GM13976 (cell line): ENCODE measurements around the gene RPS6KB2.
"Not testable (repeated sequence)": the region's sequence is repeated elsewhere in the genome, so short reads cannot be mapped to it uniquely, and the experiment has no call there.

Experiments
- DNase-seq: peaks from one replicate; pipeline ENCODE4 v3.0.0; 2012; ENCODE audit warnings: low spot score
- in situ Hi-C: fragments of 300-500 bp; cut with MboI; formaldehyde crosslinking; loops from one replicate; pipeline ENCODE4 v1.12.0; 2022; ENCODE audit warnings: low sequenced_read_pairs, mixed read lengths, inconsistent platforms; ENCODE audit not compliant: unreplicated experiment
- TF ChIP-seq, protein P1 (sequence below): IDR thresholded peaks from 2 replicates; pipeline ENCODE4 v1.5.1; 2012; ENCODE audit warnings: borderline replicate concordance, mild to moderate bottlenecking; ENCODE audit not compliant: insufficient read depth; ENCODE audit errors: extremely low read depth, missing control alignments, control extremely low read depth

RPS6KB2 gene

DNA sequence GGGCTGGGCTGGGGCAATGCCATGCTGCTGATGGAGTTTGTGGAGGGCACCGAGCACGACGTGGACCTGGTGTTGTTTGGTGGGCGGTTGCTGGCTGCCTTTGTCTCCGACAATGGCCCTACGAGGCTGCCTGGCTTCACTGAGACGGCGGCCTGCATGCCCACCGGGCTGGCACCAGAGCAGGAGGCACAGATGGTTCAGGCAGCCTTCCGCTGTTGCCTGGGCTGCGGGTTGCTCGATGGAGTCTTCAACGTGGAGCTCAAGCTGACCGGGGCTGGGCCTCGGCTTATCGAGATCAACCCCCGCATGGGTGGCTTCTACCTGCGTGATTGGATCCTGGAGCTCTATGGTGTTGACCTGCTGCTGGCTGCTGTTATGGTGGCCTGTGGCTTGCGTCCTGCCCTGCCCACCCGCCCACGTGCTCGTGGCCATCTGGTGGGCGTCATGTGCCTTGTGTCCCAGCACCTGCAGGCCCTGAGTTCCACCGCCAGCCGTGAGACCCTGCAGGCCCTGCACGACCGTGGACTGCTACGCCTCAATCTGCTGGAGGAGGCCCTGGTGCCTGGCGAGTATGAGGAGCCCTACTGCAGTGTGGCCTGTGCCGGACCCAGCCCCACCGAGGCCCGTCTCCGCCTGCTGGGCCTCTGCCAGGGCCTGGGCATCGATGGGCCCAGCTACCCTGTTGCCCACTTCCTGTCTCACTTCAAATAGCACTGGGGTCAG lies 4.2 kb upstream of the RPS6KB2 start:
- TF ChIP-seq, protein P1, sequence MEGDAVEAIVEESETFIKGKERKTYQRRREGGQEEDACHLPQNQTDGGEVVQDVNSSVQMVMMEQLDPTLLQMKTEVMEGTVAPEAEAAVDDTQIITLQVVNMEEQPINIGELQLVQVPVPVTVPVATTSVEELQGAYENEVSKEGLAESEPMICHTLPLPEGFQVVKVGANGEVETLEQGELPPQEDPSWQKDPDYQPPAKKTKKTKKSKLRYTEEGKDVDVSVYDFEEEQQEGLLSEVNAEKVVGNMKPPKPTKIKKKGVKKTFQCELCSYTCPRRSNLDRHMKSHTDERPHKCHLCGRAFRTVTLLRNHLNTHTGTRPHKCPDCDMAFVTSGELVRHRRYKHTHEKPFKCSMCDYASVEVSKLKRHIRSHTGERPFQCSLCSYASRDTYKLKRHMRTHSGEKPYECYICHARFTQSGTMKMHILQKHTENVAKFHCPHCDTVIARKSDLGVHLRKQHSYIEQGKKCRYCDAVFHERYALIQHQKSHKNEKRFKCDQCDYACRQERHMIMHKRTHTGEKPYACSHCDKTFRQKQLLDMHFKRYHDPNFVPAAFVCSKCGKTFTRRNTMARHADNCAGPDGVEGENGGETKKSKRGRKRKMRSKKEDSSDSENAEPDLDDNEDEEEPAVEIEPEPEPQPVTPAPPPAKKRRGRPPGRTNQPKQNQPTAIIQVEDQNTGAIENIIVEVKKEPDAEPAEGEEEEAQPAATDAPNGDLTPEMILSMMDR, result no peak
- in situ Hi-C loops, result no loop called here
- DNase-seq, result no peak

DNA sequence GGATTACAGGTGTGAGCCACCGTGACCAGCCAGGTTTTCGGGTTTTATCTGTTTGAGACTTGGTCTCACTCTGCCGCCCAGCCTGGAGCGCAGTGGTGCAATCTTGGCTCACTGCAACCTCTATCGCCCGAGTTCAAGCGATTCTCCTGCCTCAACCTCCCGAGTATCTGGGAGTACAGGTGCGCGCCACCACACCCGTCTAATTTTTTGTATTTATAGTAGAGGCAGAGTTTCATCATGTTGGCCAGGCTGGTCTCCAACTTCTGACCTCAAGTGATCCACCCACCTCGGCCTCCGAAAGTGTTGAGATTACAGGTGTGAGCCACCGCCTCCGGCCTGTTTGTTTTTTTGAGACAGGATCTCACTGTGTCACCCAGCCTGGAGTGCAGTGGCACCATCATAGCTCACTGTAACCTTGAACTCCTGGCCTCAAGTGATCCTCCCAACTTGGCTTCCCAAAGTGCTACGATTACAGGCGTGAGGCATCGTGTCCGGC lies 882 bp upstream of the RPS6KB2 start:
- in situ Hi-C loops, DNase-seq: not testable (repeated sequence)

DNA sequence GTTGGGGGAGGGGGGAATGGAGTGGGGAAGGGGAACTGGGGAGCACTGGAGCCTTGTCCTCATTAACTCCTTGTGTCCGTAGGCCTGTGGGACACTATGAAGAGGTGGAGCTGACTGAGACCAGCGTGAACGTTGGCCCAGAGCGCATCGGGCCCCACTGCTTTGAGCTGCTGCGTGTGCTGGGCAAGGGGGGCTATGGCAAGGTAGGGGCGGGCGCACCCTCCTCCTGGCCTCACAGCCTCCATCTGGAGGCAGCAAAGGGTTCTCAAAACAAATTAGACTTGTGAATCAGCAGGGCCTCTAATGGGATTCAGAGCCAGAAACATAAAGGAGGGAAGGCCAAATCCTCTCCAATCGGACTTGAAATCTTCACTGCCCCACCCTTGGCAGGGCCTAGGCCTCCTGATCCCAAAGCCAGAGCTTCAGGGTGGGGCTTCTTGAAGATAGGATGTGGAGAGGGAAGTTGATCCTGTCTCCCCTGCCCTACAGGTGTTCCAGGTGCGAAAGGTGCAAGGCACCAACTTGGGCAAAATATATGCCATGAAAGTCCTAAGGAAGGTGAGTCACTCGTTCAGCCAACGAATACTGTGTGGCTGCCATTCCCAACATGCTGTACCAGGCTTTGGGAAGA lies 859 bp downstream of the RPS6KB2 start:
- no peak for DNase-seq
- TF ChIP-seq, protein P1, result no peak
- in situ Hi-C loops, result no loop called here

DNA sequence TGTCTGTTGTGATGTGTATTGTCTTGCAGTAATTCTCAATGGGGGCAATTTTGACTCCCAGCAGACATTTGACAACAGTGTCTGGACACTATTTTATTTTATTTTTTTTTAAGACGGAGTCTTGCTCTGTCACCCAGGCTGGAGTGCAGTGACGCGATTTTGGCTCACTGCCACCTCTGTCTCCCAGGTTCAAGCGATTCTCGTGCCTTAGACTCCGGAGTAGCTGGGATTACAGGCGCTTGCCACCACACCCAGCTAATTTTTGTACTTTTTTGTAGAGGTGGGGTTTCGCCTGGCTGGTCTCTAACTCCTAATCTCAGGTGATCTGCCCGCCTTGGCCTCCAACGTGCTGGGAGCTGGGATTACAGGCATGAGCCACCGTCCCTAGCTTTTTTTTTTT lies 1.4 kb downstream of the RPS6KB2 start:
- DNase-seq, result no peak
- in situ Hi-C loops, result no loop called here
- TF ChIP-seq, protein P1, result no peak

DNA sequence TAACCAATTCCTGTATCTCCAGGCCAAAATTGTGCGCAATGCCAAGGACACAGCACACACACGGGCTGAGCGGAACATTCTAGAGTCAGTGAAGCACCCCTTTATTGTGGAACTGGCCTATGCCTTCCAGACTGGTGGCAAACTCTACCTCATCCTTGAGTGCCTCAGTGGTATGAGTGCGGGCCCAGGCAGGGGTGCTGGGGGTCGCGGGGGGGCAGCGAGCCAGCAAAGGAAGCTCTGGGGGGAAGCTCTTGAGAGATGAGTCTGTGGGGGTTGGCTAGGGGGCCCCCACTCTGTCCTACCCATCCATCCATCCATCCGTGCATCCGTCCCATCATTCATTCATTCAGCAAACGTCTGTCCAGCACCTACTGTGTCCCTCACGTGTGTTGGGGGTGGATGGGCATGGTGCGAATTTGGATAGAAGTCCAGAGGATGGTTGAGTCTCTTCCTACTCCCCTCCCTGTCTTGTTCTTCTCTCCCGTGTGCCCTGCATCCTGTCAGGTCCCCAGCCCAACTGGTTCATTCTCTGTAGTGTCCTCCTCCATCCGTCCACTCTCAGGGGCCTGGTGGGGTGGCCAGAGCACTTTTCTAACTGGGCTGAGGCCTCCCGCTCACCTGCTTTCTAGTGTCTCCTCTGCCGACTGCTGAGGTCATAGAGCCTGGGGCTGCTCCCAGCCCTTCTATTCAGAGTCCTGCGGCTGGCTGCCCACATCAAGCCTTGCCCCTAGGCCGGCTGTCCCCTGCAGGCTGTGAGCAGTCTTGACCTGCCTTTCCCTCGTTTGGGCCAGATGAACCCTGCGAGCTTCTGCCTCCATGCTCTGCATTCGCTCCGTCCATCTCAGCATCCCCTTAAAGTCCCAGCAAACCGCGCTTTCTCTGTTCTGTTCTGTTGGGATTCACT lies 3.3 kb downstream of the RPS6KB2 start:
- in situ Hi-C loops, result no loop called here

DNA sequence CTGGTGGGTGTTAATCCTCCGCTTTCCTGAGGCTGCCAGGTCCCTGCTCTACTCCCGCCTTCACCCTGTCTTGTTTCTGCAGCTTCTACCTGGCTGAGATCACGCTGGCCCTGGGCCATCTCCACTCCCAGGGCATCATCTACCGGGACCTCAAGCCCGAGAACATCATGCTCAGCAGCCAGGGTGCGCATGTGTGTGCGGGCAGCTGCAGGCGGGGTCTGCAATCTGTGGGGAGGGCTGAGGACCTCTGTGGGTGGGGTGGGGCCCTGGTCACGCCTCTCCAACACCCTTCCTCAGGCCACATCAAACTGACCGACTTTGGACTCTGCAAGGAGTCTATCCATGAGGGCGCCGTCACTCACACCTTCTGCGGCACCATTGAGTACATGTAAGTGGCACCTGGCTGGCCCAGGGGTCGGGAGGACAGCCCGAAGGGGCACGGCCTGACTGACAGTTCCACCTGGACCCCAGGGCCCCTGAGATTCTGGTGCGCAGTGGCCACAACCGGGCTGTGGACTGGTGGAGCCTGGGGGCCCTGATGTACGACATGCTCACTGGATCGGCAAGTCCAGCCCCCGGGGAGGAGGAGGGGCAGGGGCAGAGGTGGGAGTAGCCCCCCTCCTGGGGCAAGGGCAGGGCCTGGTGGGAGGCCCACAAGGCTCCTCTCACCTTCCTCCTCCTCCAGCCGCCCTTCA lies 4.5 kb downstream of the RPS6KB2 start:
- TF ChIP-seq, protein P1, result no peak
- in situ Hi-C loops, result no loop called here

More for the DNA sequence above, 3.3 kb downstream of the RPS6KB2 start:
- TF ChIP-seq, protein P1, result no peak
- no peak for DNase-seq

More for the DNA sequence above, 4.5 kb downstream of the RPS6KB2 start:
- no peak for DNase-seq
